Stomach (tissue), 4 donors: Measurements from ENCODE around the gene TEDC2.

ENCODE experiments used
- CTCF ChIP-seq, 7 experiments: fragments of 450-650 bp in 4 of 7; fragments of 200-600 bp in 3 of 7; sonication (generic) in 3 of 7; IDR thresholded peaks; one replicate each; pipeline ENCODE4 v1.5.1; 2016 to 2019; ENCODE audit warnings: antibody characterized with exemption in 7 of 7, control low read depth in 2 of 7, mild to moderate bottlenecking in 1 of 7
- EP300 ChIP-seq: sonication (generic); formaldehyde crosslinking; IDR thresholded peaks from one replicate; pipeline ENCODE4 v1.6.1; 2017; ENCODE audit warnings: antibody characterized with exemption
- POLR2A ChIP-seq, 4 donors: fragments of 450-650 bp; IDR thresholded peaks; one replicate each; pipeline ENCODE4 v1.6.1; 2016; ENCODE audit warnings: antibody characterized with exemption in 4 of 4, control low read depth in 2 of 4, mild to moderate bottlenecking in 1 of 4, moderate library complexity in 1 of 4
- POLR2AphosphoS5 ChIP-seq, 3 donors: sonication (generic); formaldehyde crosslinking; IDR thresholded peaks; one replicate each; pipeline ENCODE4 v1.6.1; 2016; ENCODE audit warnings: antibody characterized with exemption in 3 of 3

GRCh38 chr16:2429034-2429770 is 30.7 kb upstream of the TEDC2 start, which contains the start of gene CCNF:
- TF ChIP-seq EP300 (no peak), CTCF (IDR thresholded peaks at IDR 0.05) (no peak), POLR2A (IDR thresholded peaks at IDR 0.05) (no peak), POLR2AphosphoS5 (IDR thresholded peaks at IDR 0.05) (peak in 2 of 3 donors; percentile 16 to 40)
